Peyer's patch (tissue), 4 donors: Measurements from ENCODE around the gene ZSCAN9. TPM values are rescaled to one million over a fixed set of nuclear protein-coding genes. Genes with fewer than 3 reads are reported as not detected.

Experiments
- DNase-seq, 3 donors: peaks; one replicate each; pipeline ENCODE4 v3.0.0-alpha.2; 2017 to 2019
- H3K27ac ChIP-seq, 4 donors: fragments of 200-600 bp; sonication (generic); one replicate each; pipeline ENCODE4 v1.5.1; 2016 to 2019
- H3K27me3 ChIP-seq, 2 donors: fragments of 200-600 bp; sonication (generic); one replicate each; pipeline ENCODE4 v1.5.1; 2019
- H3K36me3 ChIP-seq, 3 donors: fragments of 200-600 bp; sonication (generic); one replicate each; pipeline ENCODE4 v1.5.1; 2016 to 2019
- H3K4me1 ChIP-seq, 4 donors: fragments of 200-600 bp; sonication (generic); one replicate each; pipeline ENCODE4 v1.5.1; 2016 to 2019
- H3K4me3 ChIP-seq, 4 donors: fragments of 200-600 bp; sonication (generic); 1 replicate in 3 of 4; 2 replicates in 1 of 4; pipeline ENCODE4 v1.5.1; 2016 to 2019; ENCODE audit warnings: mild to moderate bottlenecking in 1 of 4
- H3K9me3 ChIP-seq, 4 donors: fragments of 200-600 bp; sonication (generic); one replicate each; pipeline ENCODE4 v1.5.1; 2016 to 2019; ENCODE audit warnings: mild to moderate bottlenecking in 1 of 4
- CTCF ChIP-seq, 6 experiments: fragments of 450-650 bp in 4 of 6; fragments of 200-600 bp in 2 of 6; sonication (generic) in 1 of 6; IDR thresholded peaks; one replicate each; pipeline ENCODE4 v1.5.1; 2017 to 2019; ENCODE audit warnings: antibody characterized with exemption in 6 of 6, mild to moderate bottlenecking in 3 of 6, moderate library complexity in 1 of 6
- POLR2A ChIP-seq, 2 donors: fragments of 450-650 bp; IDR thresholded peaks; one replicate each; pipeline ENCODE4 v1.5.1; 2017; ENCODE audit warnings: antibody characterized with exemption in 2 of 2, mild to moderate bottlenecking in 2 of 2, moderate library complexity in 2 of 2
- total RNA-seq, 4 donors: library from RNA; depleted of rRNA; stranded (reverse); fragments of >200 nt; gene quantifications; one replicate each; pipeline ENCODE4 v1.1.0, GENCODE V29; 2016

The ZSCAN9 gene
- total RNA-seq, 4 donors from 2014 or later: 11.9 to 28.9 (median 22.7) TPM

- TF ChIP-seq POLR2A (IDR thresholded peaks at IDR 0.05) (no peak), CTCF (IDR thresholded peaks at IDR 0.05) (no peak)
- Histone ChIP-seq H3K9me3 (no peaks in the 10 kb centered on the region), H3K4me1 (peaks cover 0 to 11% (median 4%) of the 10 kb centered on the region in 4 donors), H3K27ac (no peak overlapping the region), H3K27me3 (no peaks in the 10 kb centered on the region), H3K4me3 (no peak overlapping the region), H3K36me3 (peaks cover 0 to 5% (median 0%) of the 10 kb centered on the region in 3 donors)
- DNase-seq: no peak
These were observed 57.9 kb downstream of the ZSCAN9 start for GRCh38 chr6:28282926-28283325.

Other genes with a start within 250 kb of the ZSCAN9 start
- gene ZNF165, start 144.7 kb upstream of the ZSCAN9 start, total RNA-seq: 1 to 10 TPM; 4.2 to 8.3 (median 5.6) TPM
- gene ZSCAN16, start 100.7 kb upstream of the ZSCAN9 start, total RNA-seq: 10 to 100 TPM in 2 of 4 donors, 1 to 10 TPM in 2; 7.0 to 22.3 (median 12.6) TPM
- gene ZKSCAN8, start 83.4 kb upstream of the ZSCAN9 start, total RNA-seq: 10 to 100 TPM in 3 of 4 donors, 1 to 10 TPM in 1; 5.6 to 26.4 (median 15.5) TPM
- 1 to 10 TPM; 4.4 to 9.6 (median 5.9) TPM for gene ZKSCAN4, start 27.0 kb downstream of the ZSCAN9 start, total RNA-seq
- gene NKAPL, start 34.0 kb downstream of the ZSCAN9 start, total RNA-seq: not detected
- 10 to 100 TPM; 19.1 to 34.7 (median 20.2) TPM for gene ZSCAN26, start 41.9 kb downstream of the ZSCAN9 start, total RNA-seq
- gene PGBD1, start 56.3 kb downstream of the ZSCAN9 start, total RNA-seq: 1 to 10 TPM in 2 of 4 donors, under 1 TPM in 2; 0.88 to 3.8 (median 1.7) TPM
- gene ZSCAN31, start 110.9 kb downstream of the ZSCAN9 start, total RNA-seq: 1 to 10 TPM; 5.6 to 9.2 (median 8.2) TPM
- 1 to 10 TPM; 2.5 to 7.0 (median 4.6) TPM for gene ZKSCAN3, start 124.7 kb downstream of the ZSCAN9 start, total RNA-seq
- gene ZSCAN12, start 174.5 kb downstream of the ZSCAN9 start, total RNA-seq: 10 to 100 TPM in 1 of 4 donors, 1 to 10 TPM in 3; 4.0 to 19.8 (median 7.5) TPM
- gene ZSCAN23, start 218.2 kb downstream of the ZSCAN9 start, total RNA-seq: 10 to 100 TPM in 1 of 4 donors, 1 to 10 TPM in 1, under 1 TPM in 1, not detected in 1; 0.57 to 46.2 (median 1.6) TPM